Measurements from ENCODE around the gene OIP5. TPM values are rescaled to one million over a fixed set of nuclear protein-coding genes. Genes with fewer than 3 reads are reported as not detected.
"Not testable (repeated sequence)": the region's sequence is repeated elsewhere in the genome, so short reads cannot be mapped to it uniquely, and the experiment has no call there.

The OIP5 gene
- total and polyA plus RNA-seq, 4 experiments from 2014 or later, result 0.52 to 0.76 (median 0.71) TPM

DNA sequence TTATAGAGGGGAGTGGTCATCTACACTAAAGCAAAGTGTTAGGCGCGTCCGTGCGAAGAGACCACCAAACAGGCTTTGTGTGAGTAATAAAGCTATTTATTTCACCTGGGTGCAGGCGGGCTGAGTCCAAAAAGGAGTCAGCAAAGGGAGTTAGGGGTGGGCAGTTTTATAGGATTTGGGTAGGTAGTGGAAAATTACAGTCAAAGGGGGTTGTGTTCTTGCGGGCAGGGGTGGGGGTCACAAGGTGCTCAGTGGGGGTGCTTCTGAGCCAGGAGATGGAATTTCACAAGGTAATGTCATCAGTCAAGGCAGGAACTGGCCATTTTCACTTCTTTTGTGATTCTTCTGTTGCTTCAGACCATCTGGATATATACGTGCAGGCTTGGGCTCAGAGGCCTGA is 47.1 kb downstream of the OIP5 start:
- no peaks in the 10 kb centered on the region for H3K9me3 ChIP-seq (ENCODE audit: control insufficient read depth in 1 of 2, low read length in 2 of 2)
- ChIA-PET POLR2A (ENCODE audit: partially characterized antibody) (interaction anchor here (0.9 to 3.1 kb wide), 3 partner anchors 10 to 54 kb away, joined by 3 to 12 read pairs (median 10); partner anchors contain the start of genes CHP1, EXD1, NUSAP1 and OIP5), CTCF (ENCODE audit: partially characterized antibody) (interaction anchor here (0.5 to 1.6 kb wide), 3 partner anchors 20 to 54 kb away, joined by 3 to 6 read pairs (median 6); partner anchors contain the start of genes CHP1, EXD1, NUSAP1 and OIP5)
- peaks cover 33% of the 10 kb centered on the region for H3K36me3 ChIP-seq (ENCODE audit: insufficient read depth, low read length)
- H3K4me1 ChIP-seq (ENCODE audit: insufficient read depth, low read length), result peaks cover 43% of the 10 kb centered on the region
- H3K4me1 Mint-ChIP-seq, result peaks cover 28 to 55% (median 42%) of the 10 kb centered on the region in 4 donors
- peaks cover 0 to 3% (median 0%) of the 10 kb centered on the region in 8 donors for H3K9me3 Mint-ChIP-seq
- H3K4me3 Mint-ChIP-seq, result peak overlapping the region; percentile 93 to 99 (median 98)
- peak overlapping the region; percentile 86 for H3K27ac ChIP-seq (ENCODE audit: low read depth, low read length)
- H3K27me3 Mint-ChIP-seq, result no peaks in the 10 kb centered on the region
- intact Hi-C loops (cut with micrococcal nuclease), result no loop called here
- peak overlapping the region; percentile 91 to 97 for H3K4me3 ChIP-seq (ENCODE audit: low read length in 2 of 2)
- peak overlapping the region; percentile 92 to 99 (median 98) for H3K27ac Mint-ChIP-seq
- H3K36me3 Mint-ChIP-seq, result peaks cover 26 to 47% of the 10 kb centered on the region in 2 donors
- no peak for DNase-seq
- H3K27me3 ChIP-seq (ENCODE audit: insufficient read depth, low read length), result no peaks in the 10 kb centered on the region

DNA sequence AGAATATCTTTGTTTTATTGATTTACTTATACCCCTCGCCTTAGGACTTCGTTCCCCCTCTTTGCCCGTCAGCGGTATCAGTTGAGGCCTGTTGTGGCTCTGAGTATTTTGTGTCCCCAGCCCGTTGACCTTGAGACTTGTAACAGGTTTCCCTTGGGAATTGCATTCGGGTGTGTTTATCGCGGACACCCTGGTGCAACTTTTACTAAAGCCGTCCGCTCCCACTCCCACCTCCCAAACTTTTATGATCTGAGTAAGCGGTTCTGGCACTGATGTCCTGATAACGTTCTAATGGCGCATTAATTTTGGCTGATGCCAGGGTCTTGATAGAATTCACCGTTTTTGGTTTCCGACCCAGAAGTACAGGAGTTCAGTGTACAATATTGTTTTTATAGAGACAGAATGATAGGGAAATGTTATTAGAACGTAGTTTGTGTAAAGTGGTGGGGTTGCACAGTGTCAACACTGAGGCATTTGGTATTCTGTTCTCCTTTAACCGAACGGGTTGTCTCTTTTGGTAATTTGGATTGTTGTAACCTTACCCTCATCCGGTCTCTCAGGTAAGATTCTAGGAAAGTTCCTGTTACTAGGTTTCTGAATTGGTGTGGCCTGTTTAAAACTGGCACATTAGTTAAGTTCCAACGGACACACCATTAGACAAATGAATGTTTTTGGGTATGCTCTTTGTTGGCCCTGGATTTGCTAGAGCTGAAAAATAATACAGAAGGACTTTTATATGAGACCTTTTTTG is 47.8 kb downstream of the OIP5 start:
- H3K36me3 Mint-ChIP-seq, result peaks cover 30 to 52% of the 10 kb centered on the region in 2 donors
- no peaks in the 10 kb centered on the region for H3K27me3 Mint-ChIP-seq
- intact Hi-C loops (cut with micrococcal nuclease), result loop anchor here (5.0 kb wide), 3 partner anchors 133 to 382 kb away; partner anchors contain the start of genes INO80 and RTF1
- H3K27ac Mint-ChIP-seq, result peak overlapping the region; percentile 92 to 99 (median 98)
- Histone ChIP-seq H3K4me1 (ENCODE audit: insufficient read depth, low read length) (peaks cover 43% of the 10 kb centered on the region), H3K36me3 (ENCODE audit: insufficient read depth, low read length) (peaks cover 33% of the 10 kb centered on the region), H3K4me3 (ENCODE audit: low read length in 2 of 2) (peak overlapping the region; percentile 91 to 97), H3K27ac (ENCODE audit: low read depth, low read length) (peak overlapping the region; percentile 86), H3K27me3 (ENCODE audit: insufficient read depth, low read length) (no peaks in the 10 kb centered on the region), H3K9me3 (ENCODE audit: control insufficient read depth in 1 of 2, low read length in 2 of 2) (no peaks in the 10 kb centered on the region)
- peaks cover 28 to 55% (median 42%) of the 10 kb centered on the region in 4 donors for H3K4me1 Mint-ChIP-seq
- H3K4me3 Mint-ChIP-seq, result peak overlapping the region; percentile 93 to 99 (median 98)
- POLR2A ChIA-PET (ENCODE audit: partially characterized antibody), result interaction anchor here (0.9 to 3.1 kb wide), 8 partner anchors 10 to 590 kb away, joined by 3 to 21 read pairs (median 8); partner anchors contain the start of genes CHP1, EXD1, NUSAP1 and OIP5
- CTCF ChIA-PET (ENCODE audit: partially characterized antibody), result no interaction called here
- H3K9me3 Mint-ChIP-seq, result peaks cover 0 to 3% (median 0%) of the 10 kb centered on the region in 8 donors
- peak in 4 of 5 donors; percentile 12 to 28 (median 17) for DNase-seq

DNA sequence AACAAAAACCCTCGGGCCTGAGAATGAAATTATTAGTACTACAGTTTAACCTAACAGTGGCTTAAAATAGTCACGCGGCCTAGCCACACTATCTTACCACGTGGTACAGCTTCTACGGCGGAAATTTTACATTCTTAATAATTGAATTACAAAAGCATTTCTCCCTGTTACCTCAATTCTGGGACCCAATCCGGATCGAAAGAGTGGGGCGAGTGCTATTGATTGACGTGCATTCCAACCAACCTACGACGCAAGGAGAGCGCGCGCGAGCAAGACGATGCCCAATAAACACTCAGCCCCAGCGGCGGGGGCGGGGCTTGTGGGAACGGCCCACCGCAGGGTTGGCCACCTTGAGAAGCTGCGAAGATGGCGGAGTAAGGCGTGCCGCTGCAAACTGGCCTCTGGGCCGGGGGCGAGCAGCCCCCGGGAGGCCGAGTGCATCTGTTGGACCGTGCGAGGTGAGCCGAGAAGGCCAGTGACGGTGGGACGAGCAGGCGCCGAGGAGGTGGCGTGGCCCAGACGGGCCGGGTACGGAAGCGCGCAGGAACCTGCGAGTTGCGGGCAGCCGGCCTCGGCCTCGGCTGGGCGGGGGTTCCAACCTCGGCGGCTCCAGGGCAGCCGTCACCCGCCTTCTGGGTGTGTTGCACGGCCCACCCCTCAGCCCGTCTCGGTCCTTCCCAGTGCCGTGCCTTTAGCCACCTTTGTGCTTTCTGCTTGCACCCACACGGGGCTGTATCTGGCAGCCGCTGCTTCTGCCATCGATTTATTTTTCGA is 48.6 kb downstream of the OIP5 start:
- peaks cover 35 to 57% of the 10 kb centered on the region in 2 donors for H3K36me3 Mint-ChIP-seq
- H3K4me1 ChIP-seq (ENCODE audit: insufficient read depth, low read length), result peaks cover 43% of the 10 kb centered on the region
- H3K9me3 ChIP-seq (ENCODE audit: control insufficient read depth in 1 of 2, low read length in 2 of 2), result no peaks in the 10 kb centered on the region
- peaks cover 28 to 53% (median 41%) of the 10 kb centered on the region in 4 donors for H3K4me1 Mint-ChIP-seq
- H3K27ac Mint-ChIP-seq, result peak overlapping the region; percentile 92 to 99 (median 99)
- peaks cover 32% of the 10 kb centered on the region for H3K36me3 ChIP-seq (ENCODE audit: insufficient read depth, low read length)
- peaks cover 0 to 3% (median 0%) of the 10 kb centered on the region in 8 donors for H3K9me3 Mint-ChIP-seq
- H3K27me3 ChIP-seq (ENCODE audit: insufficient read depth, low read length), result no peaks in the 10 kb centered on the region
- H3K27ac ChIP-seq (ENCODE audit: low read depth, low read length), result peak overlapping the region; percentile 86
- no peaks in the 10 kb centered on the region for H3K27me3 Mint-ChIP-seq
- ChIA-PET CTCF (ENCODE audit: partially characterized antibody) (interaction anchor here (1.1 kb wide), 1 partner anchor 36 kb away, joined by 3 read pairs; no protein-coding TSS in a partner anchor), POLR2A (ENCODE audit: partially characterized antibody) (interaction anchor here (0.6 to 1.5 kb wide), 10 partner anchors 9 to 715 kb away, joined by 3 to 21 read pairs (median 4); partner anchors contain the start of genes CHP1, EXD1, NDUFAF1 and NUSAP1)
- peak; percentile 97 to 98 (median 98) for DNase-seq
- intact Hi-C loops (cut with micrococcal nuclease), result loop anchor here (1.0 to 5.0 kb wide), 5 partner anchors 48 to 382 kb away; partner anchors contain the start of genes CHP1, INO80, NUSAP1 and OIP5
- peak overlapping the region; percentile 93 to 99 (median 98) for H3K4me3 Mint-ChIP-seq
- peak overlapping the region; percentile 91 to 97 for H3K4me3 ChIP-seq (ENCODE audit: low read length in 2 of 2)

DNA sequence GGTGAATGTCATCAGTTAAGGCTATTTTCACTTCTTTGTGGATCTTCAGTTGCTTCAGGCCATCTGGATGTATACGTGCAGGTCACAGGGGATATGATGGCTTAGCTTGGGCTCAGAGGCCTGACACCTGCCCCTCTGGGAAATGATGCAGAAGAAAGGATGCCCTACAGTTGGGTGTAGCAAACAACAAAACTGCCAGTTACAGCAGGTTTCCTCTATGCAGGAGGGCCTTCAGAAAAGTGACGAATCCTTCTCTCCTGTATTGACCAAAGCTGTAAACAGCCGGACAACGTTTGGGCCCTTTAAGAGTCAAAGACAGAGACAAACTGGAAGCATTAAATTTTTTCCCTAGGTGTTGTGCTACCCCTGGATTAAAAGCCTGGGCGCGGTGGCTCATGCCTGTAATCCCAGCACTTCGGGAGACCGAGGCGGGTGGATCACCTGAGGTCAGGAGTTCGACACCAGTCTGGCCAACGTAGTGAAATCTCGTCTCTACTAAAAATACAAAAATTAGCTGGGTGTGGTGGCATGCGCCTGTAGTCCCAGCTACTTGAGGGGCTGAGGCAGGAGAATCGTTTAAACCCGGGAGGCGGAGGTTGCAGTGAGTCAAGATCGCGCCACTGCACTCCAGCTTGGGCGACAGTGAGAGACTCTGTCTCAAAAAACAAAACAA is 49.3 kb downstream of the OIP5 start:
- not testable (repeated sequence) for DNase-seq; H3K9me3 ChIP-seq (ENCODE audit: control insufficient read depth in 1 of 2, low read length in 2 of 2); H3K27me3 ChIP-seq (ENCODE audit: insufficient read depth, low read length); H3K9me3 Mint-ChIP-seq; H3K27me3 Mint-ChIP-seq
- Mint-ChIP-seq H3K4me3 (peak overlapping the region; percentile 93 to 99 (median 97)), H3K4me1 (peaks cover 24 to 46% (median 35%) of the 10 kb centered on the region in 4 donors), H3K27ac (peak overlapping the region; percentile 92 to 99 (median 99)), H3K36me3 (peaks cover 28 to 49% of the 10 kb centered on the region in 2 donors)
- intact Hi-C loops (cut with micrococcal nuclease), result loop anchor here (1.0 to 5.0 kb wide), 5 partner anchors 49 to 381 kb away; partner anchors contain the start of genes CHP1, INO80, NUSAP1 and OIP5
- Histone ChIP-seq H3K36me3 (ENCODE audit: insufficient read depth, low read length) (peaks cover 25% of the 10 kb centered on the region), H3K4me1 (ENCODE audit: insufficient read depth, low read length) (peaks cover 36% of the 10 kb centered on the region), H3K4me3 (ENCODE audit: low read length in 2 of 2) (peak overlapping the region in 1 of 2 donors; percentile 14), H3K27ac (ENCODE audit: low read depth, low read length) (peak overlapping the region; percentile 86)
- CTCF ChIA-PET (ENCODE audit: partially characterized antibody), result interaction anchor here (1.1 kb wide), 1 partner anchor 35 kb away, joined by 3 read pairs; no protein-coding TSS in a partner anchor
- POLR2A ChIA-PET (ENCODE audit: partially characterized antibody), result interaction anchor here (0.6 to 1.5 kb wide), 10 partner anchors 8 to 714 kb away, joined by 3 to 21 read pairs (median 4); partner anchors contain the start of genes CHP1, EXD1, NDUFAF1 and NUSAP1

DNA sequence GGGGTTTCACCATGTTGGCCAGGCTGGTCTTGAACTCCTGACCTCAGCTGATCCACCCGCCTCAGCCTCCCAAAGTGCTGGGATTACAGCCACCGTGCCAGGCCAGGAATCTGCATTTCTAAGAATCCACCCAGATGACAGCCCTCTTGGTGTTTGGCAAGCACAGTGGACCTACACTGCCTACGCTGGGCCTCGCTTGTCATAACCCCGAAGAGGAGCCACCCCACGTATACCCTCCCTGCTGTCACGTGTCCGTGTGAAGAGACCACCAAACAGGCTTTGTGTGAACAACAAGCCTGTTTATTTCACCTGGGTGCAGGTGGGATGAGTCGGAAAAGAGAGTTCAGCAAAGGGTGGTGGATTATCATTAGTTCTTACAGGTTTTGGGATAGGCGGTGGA is 50.0 kb downstream of the OIP5 start:
- H3K9me3 ChIP-seq (ENCODE audit: control insufficient read depth in 1 of 2, low read length in 2 of 2); DNase-seq; H3K27me3 ChIP-seq (ENCODE audit: insufficient read depth, low read length); H3K27me3 Mint-ChIP-seq; H3K27ac ChIP-seq (ENCODE audit: low read depth, low read length); POLR2A ChIA-PET (ENCODE audit: partially characterized antibody); CTCF ChIA-PET (ENCODE audit: partially characterized antibody); H3K9me3 Mint-ChIP-seq; H3K4me3 ChIP-seq (ENCODE audit: low read length in 2 of 2): not testable (repeated sequence)
- H3K4me1 Mint-ChIP-seq, result peaks cover 23 to 42% (median 33%) of the 10 kb centered on the region in 4 donors
- peaks cover 25 to 44% of the 10 kb centered on the region in 2 donors for H3K36me3 Mint-ChIP-seq
- peak overlapping the region; percentile 92 to 99 (median 99) for H3K27ac Mint-ChIP-seq
- peak overlapping the region in 7 of 8 donors; percentile 32 to 99 (median 97) for H3K4me3 Mint-ChIP-seq
- Histone ChIP-seq H3K4me1 (ENCODE audit: insufficient read depth, low read length) (peaks cover 32% of the 10 kb centered on the region), H3K36me3 (ENCODE audit: insufficient read depth, low read length) (peaks cover 22% of the 10 kb centered on the region)
- intact Hi-C loops (cut with micrococcal nuclease), result loop anchor here (5.0 kb wide), 3 partner anchors 135 to 380 kb away; partner anchors contain the start of genes INO80 and RTF1

DNA sequence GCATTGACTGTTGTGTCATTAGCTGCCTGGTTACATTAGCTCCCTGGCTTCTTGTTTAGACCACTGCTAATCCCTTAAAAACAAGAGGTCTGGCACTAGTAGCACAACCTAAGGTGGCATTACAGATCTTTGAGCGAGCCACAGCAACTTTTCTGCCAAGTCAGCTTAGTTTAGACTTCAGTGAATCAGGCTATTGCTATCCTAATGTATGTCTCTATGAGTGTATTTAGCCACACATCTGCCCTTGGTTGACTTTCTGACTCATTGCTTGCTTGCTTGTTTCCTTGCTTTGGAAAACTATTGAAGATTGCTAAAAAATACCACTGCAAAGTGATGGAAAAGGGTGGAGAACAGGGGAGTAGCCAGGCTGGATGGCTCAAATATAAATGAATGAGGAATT is 51.2 kb downstream of the OIP5 start:
- Mint-ChIP-seq H3K4me1 (peaks cover 20 to 34% (median 27%) of the 10 kb centered on the region in 4 donors), H3K36me3 (peaks cover 21 to 46% of the 10 kb centered on the region in 2 donors), H3K4me3 (peak overlapping the region in 1 of 8 donors; percentile 12), H3K27ac (peak overlapping the region in 6 of 7 donors; percentile 12 to 92 (median 71)), H3K27me3 (no peaks in the 10 kb centered on the region), H3K9me3 (peaks cover 0 to 3% (median 0%) of the 10 kb centered on the region in 8 donors)
- Histone ChIP-seq H3K4me3 (ENCODE audit: low read length in 2 of 2) (no peak overlapping the region), H3K4me1 (ENCODE audit: insufficient read depth, low read length) (peaks cover 20% of the 10 kb centered on the region), H3K27me3 (ENCODE audit: insufficient read depth, low read length) (no peaks in the 10 kb centered on the region), H3K27ac (ENCODE audit: low read depth, low read length) (no peak overlapping the region), H3K36me3 (ENCODE audit: insufficient read depth, low read length) (peaks cover 10% of the 10 kb centered on the region), H3K9me3 (ENCODE audit: control insufficient read depth in 1 of 2, low read length in 2 of 2) (no peaks in the 10 kb centered on the region)
- intact Hi-C loops (cut with micrococcal nuclease), result loop anchor here (5.0 kb wide), 3 partner anchors 136 to 379 kb away; partner anchors contain the start of genes INO80 and RTF1
- ChIA-PET CTCF (ENCODE audit: partially characterized antibody) (no interaction called here), POLR2A (ENCODE audit: partially characterized antibody) (no interaction called here)
- DNase-seq, result no peak
